ENCODE data around the gene MAEA. TPM values are rescaled to one million over a fixed set of nuclear protein-coding genes. Genes with fewer than 3 reads are reported as not detected.
"Not testable (repeated sequence)": the region's sequence is repeated elsewhere in the genome, so short reads cannot be mapped to it uniquely, and the experiment has no call there.

Gene MAEA
- total and polyA plus RNA-seq, 9 of the 15 experiments (the other 6 are each of a cell fraction or from before 2014, with no cell fraction given) = 2.1 to 86.5 (median 45.0) TPM

DNA sequence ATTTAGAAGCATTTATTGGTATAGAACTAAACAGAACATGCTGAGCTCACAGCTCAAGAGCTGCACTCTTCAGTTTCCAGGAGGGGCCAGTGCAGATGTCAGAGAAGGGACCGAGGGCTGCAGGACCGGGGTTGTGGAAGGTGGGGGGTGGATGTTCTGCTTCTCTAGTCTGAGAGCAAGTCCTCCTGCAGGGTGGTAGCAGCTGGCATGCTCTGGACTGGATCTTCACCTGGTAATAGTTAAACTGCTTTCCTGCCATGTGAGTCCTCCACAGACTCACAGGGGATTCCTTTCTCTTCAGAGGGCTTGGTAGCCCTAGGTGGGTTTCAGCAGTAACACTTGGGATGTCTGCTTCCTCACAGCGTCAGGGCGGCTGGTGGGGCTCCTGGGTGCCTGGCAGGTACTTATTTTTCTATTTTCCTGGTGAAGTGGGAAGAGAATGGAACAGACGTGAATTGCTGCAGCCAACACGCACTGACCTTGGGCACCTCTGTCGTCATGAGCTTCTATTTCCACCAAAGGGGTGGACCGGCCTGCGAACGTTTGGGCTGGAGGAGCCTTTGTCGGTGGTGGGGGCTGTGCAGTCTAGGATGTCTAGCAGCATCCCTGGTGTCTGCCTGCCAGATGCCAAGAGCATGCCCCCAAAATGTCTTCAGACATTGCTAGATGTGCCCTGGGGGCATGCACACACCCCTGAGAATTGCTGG lies 2.5 kb downstream of the MAEA start:
- peaks cover 11 to 40% of the 10 kb centered on the region in 2 experiments; a peak in 4 of 5 replicates for H3K4me1 ChIP-seq (replicated peaks in 1 of 2; ENCODE audit: control insufficient read depth in 2 of 2, insufficient read depth in 2 of 2, low read length in 2 of 2)
- H3K4me3 ChIP-seq = peak overlapping the region; percentile 95; the same call in 1 of the 2 replicates
- TF ChIP-seq GTF2A2 (tag; IDR thresholded peaks at IDR 0.05) (no peak), CCAR2 (IDR thresholded peaks at IDR 0.05; ENCODE audit: low read depth, low read length) (no peak), ESRRB (CRISPR knock-in tag; IDR thresholded peaks at IDR 0.05; ENCODE audit: borderline replicate concordance) (no peak), ZSCAN29 (IDR thresholded peaks at IDR 0.05) (no peak), TBL1XR1 (IDR thresholded peaks at IDR 0.05; ENCODE audit: low read length in 2 of 2) (no peak), ZC3H8 (IDR thresholded peaks at IDR 0.05) (no peak), RBFOX2 (IDR thresholded peaks at IDR 0.05; ENCODE audit: low read depth, low read length) (no peak), RFX7 (CRISPR knock-in tag; IDR thresholded peaks at IDR 0.05) (no peak), ZNF717 (CRISPR knock-in tag; IDR thresholded peaks at IDR 0.05) (no peak), FIP1L1 (IDR thresholded peaks at IDR 0.05; ENCODE audit: low read depth, low read length, poor library complexity, severe bottlenecking) (no peak)
- H3K27ac ChIP-seq (ENCODE audit: extremely low read depth, low read depth, low read length) = no peak overlapping the region
- peaks cover 49% of the 10 kb centered on the region; the same call in 2 of the 3 replicates for H3K36me3 ChIP-seq (ENCODE audit: control insufficient read depth, insufficient read depth, low read length)
- no peak for DNase-seq (ENCODE audit: extremely low read depth in 1 of 4, low spot score in 3 of 4)
- no peaks in the 10 kb centered on the region for H3K9me3 ChIP-seq (replicated peaks; ENCODE audit: control insufficient read depth, insufficient read depth, low read depth, low read length)
- H3K79me2 ChIP-seq (ENCODE audit: control insufficient read depth, insufficient read depth, low read length) = peaks cover 74% of the 10 kb centered on the region
- no peak for ATAC-seq
- no peak for FAIRE-seq
- intact Hi-C loops (cut with micrococcal nuclease) = no loop called here
- no peaks in the 10 kb centered on the region for H3K9me1 ChIP-seq (ENCODE audit: control insufficient read depth, insufficient read depth, low read length)
- WGBS (ENCODE audit: insufficient coverage, low coverage, missing lambda C conversion rate) = 77% methylated on average over 11 of the region's 11 CpGs
- H2AFZ ChIP-seq (ENCODE audit: low read depth, low read length) = no peak overlapping the region
- no TSS peak for BruUV-seq (replicated peaks)
- H3K9ac ChIP-seq (ENCODE audit: insufficient read depth in 1 of 2, low read depth in 2 of 2, low read length in 2 of 2) = peak overlapping the region; percentile 60 to 92; a peak in 3 of 4 replicates
- in situ Hi-C loops (cut with MboI) = no loop called here
- peaks cover 37% of the 10 kb centered on the region for H4K20me1 ChIP-seq (replicated peaks; ENCODE audit: control insufficient read depth, insufficient read depth, low read length)
- ChIA-PET POLR2A (interaction anchor here (1.3 kb wide), 1 partner anchor 118 kb away, joined by 5 read pairs; no protein-coding TSS in a partner anchor), CTCF (ENCODE audit: low intra/inter-chr PET ratio) (no interaction called here)
- peak overlapping the region; percentile 99; the same call in 1 of the 2 replicates for H3K4me2 ChIP-seq (ENCODE audit: insufficient read depth, low read length)
- no peaks in the 10 kb centered on the region for H3K27me3 ChIP-seq (ENCODE audit: control insufficient read depth in 2 of 2, insufficient read depth in 2 of 2, low read length in 2 of 2)

DNA sequence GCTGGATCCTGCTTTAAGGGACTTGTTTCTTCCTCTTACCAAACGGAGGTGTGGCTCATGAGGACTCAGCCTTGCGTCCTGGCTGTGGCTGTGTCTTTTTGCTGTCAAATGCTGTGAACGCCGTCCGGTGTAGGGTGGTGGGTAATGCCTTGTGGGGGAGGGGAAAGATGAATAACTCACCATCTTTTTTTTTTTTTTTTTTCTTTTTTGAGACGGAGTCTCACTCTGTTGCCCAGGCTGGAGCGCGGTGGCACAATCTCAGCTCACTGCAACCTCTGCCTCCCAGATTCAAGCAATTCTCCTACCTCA lies 3.0 kb downstream of the MAEA start:
- WGBS (ENCODE audit: insufficient coverage, low coverage, missing lambda C conversion rate) = 82% methylated on average over 4 of the region's 8 CpGs
- H3K9ac ChIP-seq (ENCODE audit: insufficient read depth in 1 of 2, low read depth in 2 of 2, low read length in 2 of 2) = peak overlapping the region in 1 of 2 experiments; percentile 60; a peak in 2 of 4 replicates
- in situ Hi-C loops (cut with MboI); H3K27me3 ChIP-seq (ENCODE audit: control insufficient read depth in 2 of 2, insufficient read depth in 2 of 2, low read length in 2 of 2); ATAC-seq; CTCF ChIA-PET (ENCODE audit: low intra/inter-chr PET ratio); H3K9me1 ChIP-seq (ENCODE audit: control insufficient read depth, insufficient read depth, low read length); intact Hi-C loops (cut with micrococcal nuclease); H3K9me3 ChIP-seq (replicated peaks; ENCODE audit: control insufficient read depth, insufficient read depth, low read depth, low read length); H3K4me3 ChIP-seq; H3K4me2 ChIP-seq (ENCODE audit: insufficient read depth, low read length); H3K27ac ChIP-seq (ENCODE audit: extremely low read depth, low read depth, low read length); BruUV-seq (replicated peaks); DNase-seq (ENCODE audit: extremely low read depth in 1 of 4, low spot score in 3 of 4); FAIRE-seq; H2AFZ ChIP-seq (ENCODE audit: low read depth, low read length): not testable (repeated sequence)
- H4K20me1 ChIP-seq (replicated peaks; ENCODE audit: control insufficient read depth, insufficient read depth, low read length) = peaks cover 37% of the 10 kb centered on the region
- POLR2A ChIA-PET = interaction anchor here (1.3 kb wide), 1 partner anchor 117 kb away, joined by 5 read pairs; no protein-coding TSS in a partner anchor
- H3K4me1 ChIP-seq (replicated peaks in 1 of 2; ENCODE audit: control insufficient read depth in 2 of 2, insufficient read depth in 2 of 2, low read length in 2 of 2) = peaks cover 11 to 40% of the 10 kb centered on the region in 2 experiments; a peak in 4 of 5 replicates
- peaks cover 79% of the 10 kb centered on the region for H3K79me2 ChIP-seq (ENCODE audit: control insufficient read depth, insufficient read depth, low read length)
- peaks cover 54% of the 10 kb centered on the region; the same call in 2 of the 3 replicates for H3K36me3 ChIP-seq (ENCODE audit: control insufficient read depth, insufficient read depth, low read length)
